Endodermal cell (in vitro differentiated cells): ENCODE results near the gene TFEB. TPM values are rescaled to one million over a fixed set of nuclear protein-coding genes. Genes with fewer than 3 reads are reported as not detected.

Source experiments
- DNase-seq: peaks from one replicate; pipeline ENCODE4 v3.0.0-alpha.2; 2017
- H3K27ac ChIP-seq: 2 replicates; pipeline ENCODE4 v1.5.1; 2013; ENCODE audit warnings: mild to moderate bottlenecking, low read depth, low read length, moderate library complexity
- H3K27me3 ChIP-seq: 2 replicates; pipeline ENCODE4 v1.6.1; 2013; ENCODE audit warnings: mild to moderate bottlenecking, low read length, moderate library complexity; ENCODE audit not compliant: insufficient read depth, control insufficient read depth, poor library complexity, severe bottlenecking
- H3K36me3 ChIP-seq: 2 replicates; pipeline ENCODE4 v1.7.0; 2013; ENCODE audit warnings: mild to moderate bottlenecking, low read length, moderate library complexity; ENCODE audit not compliant: control insufficient read depth, insufficient read depth
- H3K4me1 ChIP-seq: one replicate; pipeline ENCODE4 v1.7.0; 2013; ENCODE audit warnings: low read length; ENCODE audit not compliant: control insufficient read depth, insufficient read depth
- H3K4me3 ChIP-seq: 2 replicates; pipeline ENCODE4 v1.5.1; 2013; ENCODE audit warnings: mild to moderate bottlenecking, low read length, moderate library complexity
- H3K9ac ChIP-seq: 2 replicates; pipeline ENCODE4 v1.6.1; 2013; ENCODE audit warnings: mild to moderate bottlenecking, low read length, moderate library complexity; ENCODE audit not compliant: poor library complexity, severe bottlenecking; ENCODE audit errors: extremely low read depth
- H3K9me3 ChIP-seq: 2 replicates; pipeline ENCODE4 v1.6.1; 2013; ENCODE audit warnings: mild to moderate bottlenecking, low read length, moderate library complexity; ENCODE audit not compliant: control insufficient read depth
- H3K27ac Mint-ChIP-seq: 2 replicates; pipeline ENCODE4 v1.8.0; 2020; ENCODE audit warnings: mixed read lengths
- H3K27me3 Mint-ChIP-seq: 2 replicates; pipeline ENCODE4 v1.8.0; 2021; ENCODE audit warnings: mild to moderate bottlenecking, mixed read lengths; ENCODE audit not compliant: insufficient read depth
- H3K36me3 Mint-ChIP-seq: 2 replicates; pipeline ENCODE4 v1.8.0; 2020; ENCODE audit warnings: low read depth, mixed read lengths
- H3K4me1 Mint-ChIP-seq: 2 replicates; pipeline ENCODE4 v1.8.0; 2020; ENCODE audit warnings: mixed read lengths
- H3K4me3 Mint-ChIP-seq: 2 replicates; pipeline ENCODE4 v1.8.0; 2020; ENCODE audit warnings: mild to moderate bottlenecking, moderate library complexity, mixed read lengths
- H3K9me3 Mint-ChIP-seq: 2 replicates; pipeline ENCODE4 v1.8.0; 2020; ENCODE audit warnings: mild to moderate bottlenecking, mixed read lengths
- WGBS, 2 experiments: methylation state at CpG; one replicate each; pipeline versions ENCODE4 v1.1.5 to v1.1.7; 2013; ENCODE audit warnings: missing lambda C conversion rate in 2 of 2, mixed read lengths in 1 of 2; ENCODE audit not compliant: insufficient coverage in 1 of 2, insufficient read length in 1 of 2; 5-methylcytosine and 5-hydroxymethylcytosine counted together
- total RNA-seq, 2 donors: library from RNA; stranded (reverse); fragmentation: NEBNext Ultra II Directional in 1 of 2; extraction: Animal tissue kit (Norgen Biotek cat#: 25700) in 1 of 2; gene quantifications; 2 replicates in 1 of 2; 3 replicates in 1 of 2; pipeline ENCODE4 v1.2.1, GENCODE V29; 2021
- TF ChIP-seq, protein P1 (sequence below): fragments of 200-600 bp; sonication (generic); conservative IDR thresholded peaks from 2 replicates; pipeline ENCODE4 v1.5.0; 2021; ENCODE audit warnings: antibody characterized with exemption, mild to moderate bottlenecking

Gene TFEB
- total RNA-seq, 2 donors from 2014 or later: 0.24 TPM; not detected in 1

DNA sequence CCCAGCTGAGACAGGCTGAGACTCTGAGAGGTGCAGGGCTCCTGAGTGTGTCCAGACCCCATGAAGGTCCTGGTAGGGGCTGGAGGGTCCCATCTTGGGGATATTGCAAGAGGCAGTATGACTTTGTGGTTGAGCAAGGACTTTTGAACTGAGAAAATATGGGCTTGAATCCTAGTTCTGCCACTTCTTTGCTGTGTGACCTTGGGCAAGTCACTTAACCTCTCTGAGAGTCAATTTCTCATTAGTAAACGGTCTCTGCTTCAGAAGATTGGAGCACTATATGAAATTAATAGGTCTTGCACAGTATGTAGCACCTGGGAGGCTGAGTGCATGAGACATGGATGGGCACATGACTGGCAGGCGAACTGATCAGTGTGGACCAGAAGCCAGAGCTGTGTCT lies 42.7 kb downstream of the TFEB start:
- no peak overlapping the region for H3K27ac ChIP-seq
- no peaks in the 10 kb centered on the region for H3K9me3 ChIP-seq
- no peaks in the 10 kb centered on the region for H3K27me3 ChIP-seq
- 87 to 100% methylated on average over 2 of the region's 2 CpGs for WGBS, 2 experiments
- Mint-ChIP-seq H3K27ac (no peak overlapping the region), H3K27me3 (peaks cover 6% of the 10 kb centered on the region), H3K4me1 (peaks cover under 1% of the 10 kb centered on the region), H3K9me3 (no peaks in the 10 kb centered on the region), H3K4me3 (no peak overlapping the region), H3K36me3 (no peaks in the 10 kb centered on the region)
- no peak for DNase-seq
- TF ChIP-seq, protein P1, sequence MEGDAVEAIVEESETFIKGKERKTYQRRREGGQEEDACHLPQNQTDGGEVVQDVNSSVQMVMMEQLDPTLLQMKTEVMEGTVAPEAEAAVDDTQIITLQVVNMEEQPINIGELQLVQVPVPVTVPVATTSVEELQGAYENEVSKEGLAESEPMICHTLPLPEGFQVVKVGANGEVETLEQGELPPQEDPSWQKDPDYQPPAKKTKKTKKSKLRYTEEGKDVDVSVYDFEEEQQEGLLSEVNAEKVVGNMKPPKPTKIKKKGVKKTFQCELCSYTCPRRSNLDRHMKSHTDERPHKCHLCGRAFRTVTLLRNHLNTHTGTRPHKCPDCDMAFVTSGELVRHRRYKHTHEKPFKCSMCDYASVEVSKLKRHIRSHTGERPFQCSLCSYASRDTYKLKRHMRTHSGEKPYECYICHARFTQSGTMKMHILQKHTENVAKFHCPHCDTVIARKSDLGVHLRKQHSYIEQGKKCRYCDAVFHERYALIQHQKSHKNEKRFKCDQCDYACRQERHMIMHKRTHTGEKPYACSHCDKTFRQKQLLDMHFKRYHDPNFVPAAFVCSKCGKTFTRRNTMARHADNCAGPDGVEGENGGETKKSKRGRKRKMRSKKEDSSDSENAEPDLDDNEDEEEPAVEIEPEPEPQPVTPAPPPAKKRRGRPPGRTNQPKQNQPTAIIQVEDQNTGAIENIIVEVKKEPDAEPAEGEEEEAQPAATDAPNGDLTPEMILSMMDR: no peak
- H3K4me3 ChIP-seq: no peak overlapping the region
- no peak overlapping the region for H3K9ac ChIP-seq
- H3K36me3 ChIP-seq: no peaks in the 10 kb centered on the region
- no peaks in the 10 kb centered on the region for H3K4me1 ChIP-seq

DNA sequence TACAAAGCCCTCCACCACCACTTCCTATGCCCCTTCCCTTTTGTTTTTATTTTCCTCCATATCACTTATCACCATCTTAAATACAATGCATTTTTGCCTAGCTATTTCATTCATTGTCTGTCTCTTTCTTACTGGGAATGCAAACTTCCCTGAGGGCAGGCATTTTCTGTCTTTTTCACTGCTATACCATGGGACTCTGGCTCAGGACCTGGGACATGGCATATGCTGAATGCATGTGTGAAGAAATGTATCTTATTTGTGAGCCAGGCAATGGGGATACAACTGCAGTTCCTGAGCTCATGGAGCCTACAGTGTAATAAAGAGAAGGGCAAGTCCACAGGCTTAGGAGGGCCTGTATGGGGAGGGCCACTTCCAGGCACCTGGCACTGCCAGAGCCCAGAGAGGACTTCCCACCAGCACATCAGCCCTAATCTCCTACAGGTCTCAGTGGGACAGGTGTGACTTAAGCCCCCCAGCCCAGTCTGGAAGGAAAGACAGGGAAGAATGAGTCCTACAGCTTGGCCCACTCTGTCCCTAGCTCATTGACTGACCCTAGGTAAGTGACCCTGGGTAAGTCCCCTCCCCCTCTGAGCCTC lies 43.2 kb downstream of the TFEB start:
- DNase-seq: no peak
- Mint-ChIP-seq H3K4me3 (no peak overlapping the region), H3K36me3 (no peaks in the 10 kb centered on the region), H3K9me3 (no peaks in the 10 kb centered on the region), H3K27ac (no peak overlapping the region), H3K4me1 (peaks cover 6% of the 10 kb centered on the region), H3K27me3 (peaks cover 6% of the 10 kb centered on the region)
- Histone ChIP-seq H3K4me1 (no peaks in the 10 kb centered on the region), H3K27ac (no peak overlapping the region), H3K9me3 (no peaks in the 10 kb centered on the region), H3K4me3 (no peak overlapping the region), H3K27me3 (no peaks in the 10 kb centered on the region), H3K9ac (no peak overlapping the region), H3K36me3 (no peaks in the 10 kb centered on the region)
- TF ChIP-seq, protein P1: no peak

DNA sequence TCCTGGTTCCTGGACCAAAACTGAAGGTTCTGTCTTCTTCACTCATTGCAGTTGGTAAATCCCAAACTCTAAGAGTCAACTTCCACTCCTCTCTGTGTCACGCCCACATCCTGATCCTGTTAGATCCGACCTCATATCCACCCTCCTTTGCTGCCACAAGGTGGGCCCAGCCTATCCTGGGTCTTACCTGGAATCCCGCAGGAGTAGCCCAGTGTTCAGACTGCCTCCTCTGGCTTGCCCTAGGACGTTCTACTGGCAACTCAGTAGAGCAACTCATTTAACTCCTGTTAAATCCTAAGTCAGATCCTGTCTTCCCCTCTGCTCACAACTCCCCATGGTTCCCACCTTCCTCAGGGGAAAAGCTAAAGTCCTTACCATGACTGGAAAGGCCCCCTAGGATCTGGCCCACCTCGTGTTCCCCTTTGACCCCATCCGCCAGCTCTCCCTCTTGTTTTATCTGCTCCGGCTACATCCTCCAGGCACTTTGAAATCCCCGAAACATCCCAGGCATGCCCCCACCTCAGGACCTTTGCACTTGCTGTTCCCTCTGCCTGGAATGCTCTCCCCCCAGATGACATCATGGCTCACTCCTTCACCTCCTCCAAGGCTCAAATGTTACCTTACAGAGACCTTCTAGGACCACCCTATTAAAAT lies 43.9 kb downstream of the TFEB start:
- Mint-ChIP-seq H3K27me3 (peaks cover 6% of the 10 kb centered on the region), H3K9me3 (no peaks in the 10 kb centered on the region), H3K4me3 (no peak overlapping the region), H3K27ac (no peak overlapping the region), H3K36me3 (no peaks in the 10 kb centered on the region), H3K4me1 (peaks cover 8% of the 10 kb centered on the region)
- Histone ChIP-seq H3K4me3 (no peak overlapping the region), H3K9me3 (no peaks in the 10 kb centered on the region), H3K4me1 (no peaks in the 10 kb centered on the region), H3K27me3 (no peaks in the 10 kb centered on the region), H3K27ac (no peak overlapping the region), H3K36me3 (no peaks in the 10 kb centered on the region), H3K9ac (no peak overlapping the region)
- no peak for DNase-seq
- WGBS, 2 experiments: 83 to 84% methylated on average over 7 to 8 of the region's 8 CpGs
- TF ChIP-seq, protein P1: peak; percentile 22
